Endothelial cell of umbilical vein (primary cell): ENCODE measurements around the gene GAN. TPM values are rescaled to one million over a fixed set of nuclear protein-coding genes. Genes with fewer than 3 reads are reported as not detected.
A peak's percentile ranks its signal among the peaks of the same experiment; 100 is the strongest.

Experiments
- BruUV-seq: library from RNA; stranded (reverse); fragments of 400-500 nt; replicated peaks from 2 replicates; lab custom pipeline; 2021; lab: Mats Ljungman, UMichigan
- CTCF ChIA-PET: fragments of 300-600, 350-600 bp; sonication (Branson Sonifier 250); formaldehyde crosslinking; loops from one replicate; lab custom pipeline; 2021; ENCODE audit warnings: antibody characterized with exemption, inconsistent platforms; lab: Charles Lee
- POLR2A ChIA-PET: fragments of 300-600, 350-600 bp; sonication (Branson Sonifier 250); formaldehyde crosslinking; loops from one replicate; lab custom pipeline; 2021; ENCODE audit warnings: antibody characterized with exemption, inconsistent platforms; lab: Charles Lee
- DNase-seq: peaks from one replicate; pipeline ENCODE4 v3.0.0-alpha.2; 2011; ENCODE audit warnings: low read depth, low spot score
- FAIRE-seq: peaks from 2 replicates; lab custom pipeline; 2011; peaks lifted over from hg19 to GRCh38; lab: Jason Lieb, UNC
- H2AFZ ChIP-seq: 2 replicates; pipeline ENCODE4 v1.6.0; 2012; ENCODE audit warnings: low read depth, low read length, control low read depth, inconsistent platforms
- H3K27ac ChIP-seq: 2 replicates; pipeline ENCODE4 v1.5.1; 2011; ENCODE audit warnings: low read depth, mild to moderate bottlenecking, control low read depth, low read length, moderate library complexity; ENCODE audit not compliant: insufficient read depth
- H3K27me3 ChIP-seq, 2 experiments: 2 replicates each; pipeline versions ENCODE4 v1.6.0 to v1.6.1; 2011; ENCODE audit warnings: low read length in 2 of 2, mixed read lengths in 1 of 2; ENCODE audit not compliant: control insufficient read depth in 2 of 2, insufficient read depth in 2 of 2
- H3K36me3 ChIP-seq, 2 experiments: 2 replicates in 1 of 2; 3 replicates in 1 of 2; pipeline ENCODE4 v1.5.1; 2011; ENCODE audit warnings: low read length in 2 of 2, mild to moderate bottlenecking in 1 of 2, moderate library complexity in 1 of 2; ENCODE audit not compliant: control insufficient read depth in 2 of 2, insufficient read depth in 2 of 2; ENCODE audit errors: extremely low read depth in 1 of 2
- H3K4me1 ChIP-seq: 3 replicates; pipeline ENCODE4 v1.5.1; 2011; ENCODE audit warnings: mild to moderate bottlenecking, low read length; ENCODE audit not compliant: control insufficient read depth, insufficient read depth; ENCODE audit errors: extremely low read depth
- H3K4me2 ChIP-seq: 2 replicates; pipeline ENCODE4 v1.6.1; 2011; ENCODE audit warnings: low read length, control low read depth, mixed read lengths; ENCODE audit not compliant: insufficient read depth
- H3K4me3 ChIP-seq, 3 experiments: fragments of 200-600 bp in 1 of 3; sonication (generic), shearing (Covaris generic) in 1 of 3; replicated peaks in 1 of 3; 2 replicates each; pipeline ENCODE4 v1.5.1; 2011 to 2016; ENCODE audit warnings: control low read depth in 3 of 3, low read length in 3 of 3, mild to moderate bottlenecking in 2 of 3, inconsistent platforms in 1 of 3, low read depth in 1 of 3, moderate library complexity in 1 of 3; ENCODE audit not compliant: insufficient read depth in 1 of 3
- H3K79me2 ChIP-seq: 2 replicates; pipeline ENCODE4 v1.6.0; 2012; ENCODE audit warnings: low read length, inconsistent platforms; ENCODE audit not compliant: control insufficient read depth, insufficient read depth
- H3K9ac ChIP-seq: replicated peaks from 2 replicates; pipeline ENCODE3; 2011; ENCODE audit warnings: low read length, control low read depth; ENCODE audit not compliant: insufficient read depth; ENCODE audit errors: extremely low read depth
- H3K9me1 ChIP-seq: replicated peaks from 3 replicates; pipeline ENCODE4 v1.6.0; 2011; ENCODE audit warnings: mild to moderate bottlenecking, low read length; ENCODE audit not compliant: control insufficient read depth, insufficient read depth; ENCODE audit errors: extremely low read depth
- H3K9me3 ChIP-seq: replicated peaks from 2 replicates; pipeline ENCODE4 v1.5.1; 2012; ENCODE audit warnings: low read length, inconsistent platforms; ENCODE audit not compliant: control insufficient read depth, insufficient read depth
- H4K20me1 ChIP-seq: replicated peaks from 2 replicates; pipeline ENCODE3; 2011; ENCODE audit warnings: mild to moderate bottlenecking, low read length; ENCODE audit not compliant: control insufficient read depth, insufficient read depth; ENCODE audit errors: extremely low read depth
- GATA2 ChIP-seq: IDR thresholded peaks from 2 replicates; pipeline ENCODE4 v1.7.0; 2011; ENCODE audit warnings: low read depth, mild to moderate bottlenecking, moderate library complexity, mixed read lengths, low read length; ENCODE audit not compliant: insufficient read length, insufficient read depth
- JUN ChIP-seq: IDR thresholded peaks from 2 replicates; pipeline ENCODE4 v1.6.1; 2011; ENCODE audit warnings: borderline replicate concordance, low read depth; ENCODE audit not compliant: insufficient read length, insufficient read depth
- POLR2A ChIP-seq: IDR thresholded peaks from 2 replicates; pipeline ENCODE4 v1.6.1; 2012; ENCODE audit warnings: low read depth, mild to moderate bottlenecking, control low read depth, low read length
- POLR2AphosphoS5 ChIP-seq: IDR thresholded peaks from 2 replicates; pipeline ENCODE4 v1.6.1; 2012; ENCODE audit warnings: low read depth, mild to moderate bottlenecking, control low read depth, low read length, moderate library complexity; ENCODE audit not compliant: insufficient read depth
- dilution Hi-C: fragments of 300-500 bp; cut with MboI; formaldehyde crosslinking; loops from one replicate; pipeline ENCODE4 v1.15.0; 2019; ENCODE audit warnings: low sequenced_read_pairs; ENCODE audit not compliant: extremely low pct_ligation_motif_present
- intact Hi-C: fragments of 100-400 bp; cut with micrococcal nuclease; formaldehyde crosslinking; loops from one replicate; pipeline ENCODE4 v1.10.0; 2022
- polyA plus RNA-seq, 4 experiments: library from polyadenylated mRNA; depleted of rRNA in 3 of 4; stranded (reverse) in 3 of 4; unstranded in 1 of 4; fragments of >200 nt; gene quantifications; 2 replicates each; pipeline versions ENCODE4 v1.2.1 to v1.2.3, GENCODE V29; 2011 to 2012; ENCODE audit warnings: missing spikeins in 1 of 4
- total RNA-seq: library from RNA; stranded (reverse); gene quantifications from 2 replicates; pipeline ENCODE4 v1.2.3, GENCODE V29; 2021
- TF ChIP-seq, protein P1 (sequence below): IDR thresholded peaks from 2 replicates; pipeline ENCODE4 v1.6.1; 2011; ENCODE audit not compliant: insufficient read depth, insufficient read length
- TF ChIP-seq, protein P2 (sequence below), 2 donors: IDR thresholded peaks; 1 replicate in 1 of 2; 2 replicates in 1 of 2; pipeline ENCODE4 v1.5.1; 2011; ENCODE audit warnings: low read length in 2 of 2, mild to moderate bottlenecking in 2 of 2, moderate library complexity in 2 of 2, control low read depth in 1 of 2, inconsistent platforms in 1 of 2, low read depth in 1 of 2; ENCODE audit not compliant: insufficient read depth in 1 of 2; ENCODE audit errors: extremely low read depth in 1 of 2

The GAN gene
- total and polyA plus RNA-seq, 2 donors (not counting 3 experiments of a cell fraction or from before 2014, with no cell fraction given) = 1.8 to 11.1 TPM

DNA sequence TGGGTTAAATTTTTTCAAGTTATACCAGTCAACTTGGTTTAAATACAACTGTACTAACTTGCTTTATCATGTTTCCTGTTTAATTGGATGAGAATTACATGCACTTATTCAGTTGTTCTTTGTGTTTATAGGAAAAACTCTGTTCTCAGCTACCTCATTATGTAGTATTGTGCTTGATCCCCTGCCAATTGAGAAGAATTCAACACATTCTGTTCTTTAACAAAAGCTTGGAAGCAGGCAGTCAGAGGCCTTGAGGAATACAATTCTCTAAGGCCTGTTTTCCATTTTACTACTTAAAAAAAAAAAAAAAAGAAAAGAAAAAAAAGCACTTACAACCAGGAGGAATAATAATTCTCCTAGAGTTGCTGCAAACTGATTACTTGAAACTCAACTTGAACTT, 69.2 kb downstream of the GAN start:
- ChIA-PET POLR2A (interaction anchor here (0.7 kb wide), 1 partner anchor 59 kb away, joined by 3 read pairs; no protein-coding TSS in a partner anchor), CTCF (interaction anchor here (0.6 to 3.8 kb wide), 7 partner anchors 10 to 340 kb away, joined by 3 to 20 read pairs (median 4); no protein-coding TSS in a partner anchor)
- Histone ChIP-seq H3K27me3 (no peaks in the 10 kb centered on the region), H3K36me3 (no peaks in the 10 kb centered on the region), H3K4me3 (no peak overlapping the region), H3K9me3 (no peaks in the 10 kb centered on the region), H3K4me2 (peak overlapping the region; percentile 69), H3K4me1 (peaks cover 35% of the 10 kb centered on the region), H4K20me1 (no peaks in the 10 kb centered on the region), H3K9ac (peak overlapping the region; percentile 79), H3K27ac (peak overlapping the region; percentile 97), H2AFZ (no peak overlapping the region), H3K9me1 (no peaks in the 10 kb centered on the region), H3K79me2 (no peaks in the 10 kb centered on the region)
- DNase-seq (peak; percentile 95), FAIRE-seq (peak; percentile 69)
- intact Hi-C loops (no loop called here), dilution Hi-C loops (loop anchor here (25.0 kb wide), 1 partner anchor 353 kb away; no protein-coding TSS in a partner anchor)
- BruUV-seq = no TSS peak
- TF ChIP-seq, protein P1, sequence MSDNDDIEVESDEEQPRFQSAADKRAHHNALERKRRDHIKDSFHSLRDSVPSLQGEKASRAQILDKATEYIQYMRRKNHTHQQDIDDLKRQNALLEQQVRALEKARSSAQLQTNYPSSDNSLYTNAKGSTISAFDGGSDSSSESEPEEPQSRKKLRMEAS = no peak
- TF ChIP-seq JUN (no peak), POLR2A (no peak), GATA2 (no peak), POLR2AphosphoS5 (peak; percentile 20)
- TF ChIP-seq, protein P2, sequence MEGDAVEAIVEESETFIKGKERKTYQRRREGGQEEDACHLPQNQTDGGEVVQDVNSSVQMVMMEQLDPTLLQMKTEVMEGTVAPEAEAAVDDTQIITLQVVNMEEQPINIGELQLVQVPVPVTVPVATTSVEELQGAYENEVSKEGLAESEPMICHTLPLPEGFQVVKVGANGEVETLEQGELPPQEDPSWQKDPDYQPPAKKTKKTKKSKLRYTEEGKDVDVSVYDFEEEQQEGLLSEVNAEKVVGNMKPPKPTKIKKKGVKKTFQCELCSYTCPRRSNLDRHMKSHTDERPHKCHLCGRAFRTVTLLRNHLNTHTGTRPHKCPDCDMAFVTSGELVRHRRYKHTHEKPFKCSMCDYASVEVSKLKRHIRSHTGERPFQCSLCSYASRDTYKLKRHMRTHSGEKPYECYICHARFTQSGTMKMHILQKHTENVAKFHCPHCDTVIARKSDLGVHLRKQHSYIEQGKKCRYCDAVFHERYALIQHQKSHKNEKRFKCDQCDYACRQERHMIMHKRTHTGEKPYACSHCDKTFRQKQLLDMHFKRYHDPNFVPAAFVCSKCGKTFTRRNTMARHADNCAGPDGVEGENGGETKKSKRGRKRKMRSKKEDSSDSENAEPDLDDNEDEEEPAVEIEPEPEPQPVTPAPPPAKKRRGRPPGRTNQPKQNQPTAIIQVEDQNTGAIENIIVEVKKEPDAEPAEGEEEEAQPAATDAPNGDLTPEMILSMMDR (IDR thresholded peaks at IDR 0.05; ENCODE audit: extremely low read depth in 1 of 2, insufficient read depth in 1 of 2, low read depth in 1 of 2, low read length in 2 of 2) = no peak
